B cell (primary cell): ENCODE measurements around the gene PEX11G. TPM values are rescaled to one million over a fixed set of nuclear protein-coding genes. Genes with fewer than 3 reads are reported as not detected.

Experiments used
- ATAC-seq: fragments of 200-7000 bp; cut with Tn5 transposase; one replicate; pipeline ENCODE4 v1.10.0; 2021; ENCODE audit warnings: low read depth, mild to moderate bottlenecking, moderate number of reproducible peaks, moderate library complexity
- CTCF ChIA-PET: fragments of 350-600 bp; sonication (Branson Sonifier 250); formaldehyde crosslinking; loops from one replicate; lab custom pipeline; 2021; ENCODE audit warnings: antibody characterized with exemption, inconsistent platforms; lab: Charles Lee
- POLR2A ChIA-PET: fragments of 350-600 bp; sonication (Branson Sonifier 250); formaldehyde crosslinking; loops from one replicate; lab custom pipeline; 2021; ENCODE audit warnings: antibody characterized with exemption; lab: Charles Lee
- DNase-seq: peaks from one replicate; pipeline ENCODE4 v3.0.0; 2013
- H2AFZ ChIP-seq: 2 replicates; pipeline ENCODE4 v1.6.1; 2012; ENCODE audit warnings: mild to moderate bottlenecking, low read depth, low read length; ENCODE audit not compliant: insufficient read depth, poor library complexity, severe bottlenecking
- H3K27ac ChIP-seq, 2 donors: 1 replicate in 1 of 2; 2 replicates in 1 of 2; pipeline ENCODE4 v1.5.1; 2012 to 2013; ENCODE audit warnings: low read length in 2 of 2, mild to moderate bottlenecking in 2 of 2, moderate library complexity in 1 of 2
- H3K27me3 ChIP-seq, 4 experiments: fragments of 200-600 bp in 1 of 4; sonication (generic) in 1 of 4; replicated peaks in 1 of 4; 1 replicate in 2 of 4; 2 replicates in 2 of 4; pipeline versions ENCODE4 v1.6.1 to v1.7.0; 2013 to 2016; ENCODE audit warnings: low read length in 3 of 4, mild to moderate bottlenecking in 2 of 4, mixed read lengths in 1 of 4, moderate library complexity in 1 of 4; ENCODE audit not compliant: insufficient read depth in 4 of 4, control insufficient read depth in 3 of 4; ENCODE audit errors: control extremely low read depth in 1 of 4
- H3K36me3 ChIP-seq, 2 experiments: replicated peaks in 1 of 2; 1 replicate in 1 of 2; 2 replicates in 1 of 2; pipeline versions ENCODE4 v1.6.1 to v1.7.1; 2013; ENCODE audit warnings: low read length in 1 of 2; ENCODE audit not compliant: insufficient read depth in 2 of 2, control insufficient read depth in 1 of 2; ENCODE audit errors: control extremely low read depth in 1 of 2, extremely low read depth in 1 of 2
- H3K4me1 ChIP-seq, 2 donors: fragments of 200-600 bp in 1 of 2; sonication (generic) in 1 of 2; 1 replicate in 1 of 2; 2 replicates in 1 of 2; pipeline versions ENCODE4 v1.5.1 to v1.6.1; 2013 to 2017; ENCODE audit warnings: low read length in 2 of 2; ENCODE audit not compliant: control insufficient read depth in 2 of 2, insufficient read depth in 2 of 2
- H3K4me2 ChIP-seq: replicated peaks from 2 replicates; pipeline ENCODE3; 2012; ENCODE audit warnings: mild to moderate bottlenecking, low read depth, low read length; ENCODE audit not compliant: poor library complexity, severe bottlenecking
- H3K4me3 ChIP-seq, 5 experiments: fragments of 200-600 bp in 1 of 5; sonication (generic) in 1 of 5; 1 replicate in 3 of 5; 2 replicates in 2 of 5; pipeline versions ENCODE4 v1.5.1 to v1.7.0; 2011 to 2016; ENCODE audit warnings: low read length in 4 of 5, mild to moderate bottlenecking in 4 of 5, low read depth in 2 of 5, control low read depth in 1 of 5, moderate library complexity in 1 of 5; ENCODE audit not compliant: insufficient read depth in 1 of 5; ENCODE audit errors: control extremely low read depth in 1 of 5, extremely low read depth in 1 of 5
- H3K79me2 ChIP-seq: fragments of 200-600 bp; sonication (generic); one replicate; pipeline ENCODE4 v1.6.0; 2016; ENCODE audit warnings: low read length; ENCODE audit not compliant: control insufficient read depth, insufficient read depth
- H3K9ac ChIP-seq: fragments of 200-600 bp; sonication (generic); 2 replicates; pipeline ENCODE4 v1.6.1; 2017; ENCODE audit warnings: mild to moderate bottlenecking, low read length, moderate library complexity
- H3K9me3 ChIP-seq, 3 donors: one replicate each; pipeline versions ENCODE4 v1.6.1 to v1.7.1; 2013; ENCODE audit warnings: low read length in 2 of 3; ENCODE audit not compliant: control insufficient read depth in 2 of 3, insufficient read depth in 1 of 3; ENCODE audit errors: control extremely low read depth in 1 of 3
- H4K20me1 ChIP-seq: 2 replicates; pipeline ENCODE4 v1.6.0; 2012; ENCODE audit warnings: mild to moderate bottlenecking, low read length; ENCODE audit not compliant: insufficient read depth, control insufficient read depth, poor library complexity, severe bottlenecking
- H3K27ac Mint-ChIP-seq: one replicate; pipeline ENCODE4 v1.8.0; 2021; ENCODE audit warnings: mixed read lengths
- H3K27me3 Mint-ChIP-seq: one replicate; pipeline ENCODE4 v1.8.0; 2021; ENCODE audit warnings: mixed read lengths
- H3K4me1 Mint-ChIP-seq: one replicate; pipeline ENCODE4 v1.8.0; 2021; ENCODE audit warnings: mixed read lengths
- H3K4me3 Mint-ChIP-seq: one replicate; pipeline ENCODE4 v1.8.0; 2021; ENCODE audit warnings: mixed read lengths
- H3K9me3 Mint-ChIP-seq: one replicate; pipeline ENCODE4 v1.8.0; 2022; ENCODE audit warnings: mixed read lengths; ENCODE audit not compliant: insufficient read depth
- CTCF ChIP-seq: fragments of 200-600 bp; IDR thresholded peaks from one replicate; pipeline ENCODE4 v1.8.0; 2022; ENCODE audit warnings: antibody characterized with exemption, mild to moderate bottlenecking
- EZH2 ChIP-seq: IDR thresholded peaks from 2 replicates; pipeline ENCODE4 v1.6.1; 2012; ENCODE audit warnings: borderline replicate concordance, low read depth, mild to moderate bottlenecking, moderate library complexity, low read length; ENCODE audit not compliant: insufficient read depth, poor library complexity, severe bottlenecking
- WGBS: methylation state at CpG from one replicate; pipeline ENCODE4 v1.1.5; 2013; ENCODE audit warnings: missing lambda C conversion rate; ENCODE audit not compliant: insufficient coverage; 5-methylcytosine and 5-hydroxymethylcytosine counted together
- intact Hi-C: fragments of 100-400 bp; cut with micrococcal nuclease; formaldehyde crosslinking; loops from one replicate; pipeline ENCODE4 v1.10.0; 2022
- polyA plus RNA-seq: library from polyadenylated mRNA; depleted of rRNA; stranded (reverse); fragments of >200 nt; gene quantifications from 2 replicates; pipeline ENCODE4 v1.2.3, GENCODE V29; 2012
- total RNA-seq, 2 donors: library from RNA; stranded (reverse); fragments of 120-200 nt in 1 of 2; gene quantifications; 1 replicate in 1 of 2; 2 replicates in 1 of 2; pipeline versions ENCODE4 v1.2.3 to v1.2.4, GENCODE V29; 2013 to 2022

The PEX11G gene
- total and polyA plus RNA-seq, 2 donors (not counting 1 experiment from before 2014, with no cell fraction given), result 0.40 to 0.62 TPM

DNA sequence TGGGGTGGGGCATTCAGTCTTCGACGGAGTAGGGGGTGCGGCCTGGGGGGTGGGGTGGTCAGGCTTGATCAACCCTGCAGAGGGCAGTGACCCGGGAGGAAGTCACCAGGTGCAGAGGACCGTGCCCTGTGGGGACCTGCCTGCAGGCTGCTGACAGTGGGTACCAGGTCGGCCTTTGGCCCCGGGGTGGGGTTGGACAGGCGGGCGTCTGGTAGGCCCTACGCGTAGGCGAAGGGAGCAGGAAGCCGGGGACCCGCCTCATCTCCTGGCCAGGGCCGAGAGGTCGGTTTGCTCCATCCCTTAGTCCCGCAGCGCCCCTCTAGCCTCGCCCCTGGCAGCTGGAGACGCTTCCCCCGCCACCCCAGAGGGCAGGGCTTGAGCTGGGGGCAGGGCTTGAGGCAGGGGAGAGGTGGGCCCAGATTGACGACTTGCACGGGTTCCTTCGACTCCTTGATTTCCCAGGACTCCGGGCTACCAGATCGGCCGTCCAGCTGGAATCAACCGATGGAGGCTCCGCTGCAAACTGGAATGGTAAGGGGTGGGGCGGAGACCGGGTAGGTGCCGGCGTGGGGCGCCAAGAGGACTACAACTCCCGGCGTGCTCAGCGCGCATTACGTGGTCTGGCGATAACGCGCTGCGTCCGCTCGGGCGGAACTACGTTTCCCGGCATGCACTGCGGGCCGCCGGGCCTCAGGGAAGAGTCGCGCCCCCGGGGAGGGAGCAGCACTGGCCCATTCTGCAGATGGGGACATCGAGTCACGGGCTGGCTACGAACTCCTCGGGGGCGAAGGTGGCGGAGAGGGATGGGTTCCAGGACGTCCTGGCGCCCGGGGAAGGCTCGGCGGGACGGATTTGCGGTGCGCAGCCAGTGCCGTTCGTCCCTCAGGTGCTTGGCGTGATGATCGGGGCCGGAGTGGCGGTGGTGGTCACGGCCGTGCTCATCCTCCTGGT, 46.5 kb upstream of the PEX11G start, which contains the start of gene PNPLA6:
Gene PNPLA6, plus strand, starts transcription at position 671 of the 951 bp plus-strand sequence. Its CDS starts 72 bp downstream, at position 743.
- peak within 1 kb of the TSS; percentile 59 to 83 for H3K27ac ChIP-seq
- no peaks in the 10 kb centered on the region for H4K20me1 ChIP-seq
- H3K4me2 ChIP-seq, result peak within 1 kb of the TSS; percentile 99
- no peaks in the 10 kb centered on the region for H3K27me3 ChIP-seq
- intact Hi-C loops, result loop anchor here (1.0 to 2.0 kb wide), 5 partner anchors 16 to 93 kb away; partner anchors contain the start of genes PET100, PEX11G, XAB2 and ZNF358
- under 1% methylated on average over 76 of the region's 76 CpGs for WGBS
- H3K4me3 ChIP-seq, result peak within 1 kb of the TSS; percentile 36 to 96 (median 91)
- TF ChIP-seq EZH2 (no peak), CTCF (no peak)
- Mint-ChIP-seq H3K27ac (peak within 1 kb of the TSS; percentile 96), H3K27me3 (no peaks in the 10 kb centered on the region), H3K9me3 (no peaks in the 10 kb centered on the region), H3K4me3 (peak within 1 kb of the TSS; percentile 97), H3K4me1 (peaks cover 21% of the 10 kb centered on the region)
- ChIA-PET CTCF (interaction anchor here (1.6 to 1.7 kb wide), 2 partner anchors 13 to 33 kb away, joined by 5 to 6 read pairs; partner anchors contain the start of gene MCOLN1), POLR2A (interaction anchor here (0.6 to 3.0 kb wide), 4 partner anchors 13 to 102 kb away, joined by 3 to 24 read pairs (median 3); partner anchors contain the start of genes MCOLN1 and STXBP2)
- H3K9me3 ChIP-seq, result no peaks in the 10 kb centered on the region
- DNase-seq (peak; percentile 95), ATAC-seq (peak; percentile 75)
- peak within 1 kb of the TSS; percentile 85 for H2AFZ ChIP-seq
- peaks cover 10 to 34% of the 10 kb centered on the region in 2 donors for H3K4me1 ChIP-seq
- peaks cover 0 to 16% of the 10 kb centered on the region in 2 experiments for H3K36me3 ChIP-seq
- peaks cover 10% of the 10 kb centered on the region for H3K79me2 ChIP-seq
- H3K9ac ChIP-seq, result peak within 1 kb of the TSS; percentile 96
